Glutamatergic neuron (in vitro differentiated cells): ENCODE measurements around the gene SRGN. TPM values are rescaled to one million over a fixed set of nuclear protein-coding genes. Genes with fewer than 3 reads are reported as not detected.

ENCODE experiments used
- DNase-seq: peaks from one replicate; pipeline ENCODE4 v3.0.0; 2022
- H3K27ac Mint-ChIP-seq: one replicate; pipeline ENCODE4 v1.8.0; 2020; ENCODE audit warnings: mild to moderate bottlenecking, mixed read lengths, inconsistent platforms; ENCODE audit not compliant: unreplicated experiment
- H3K27me3 Mint-ChIP-seq: one replicate; pipeline ENCODE4 v1.8.0; 2020; ENCODE audit warnings: mild to moderate bottlenecking, moderate library complexity, mixed read lengths, inconsistent platforms; ENCODE audit not compliant: unreplicated experiment
- H3K36me3 Mint-ChIP-seq: one replicate; pipeline ENCODE4 v1.8.0; 2020; ENCODE audit warnings: mild to moderate bottlenecking, mixed read lengths, inconsistent platforms; ENCODE audit not compliant: unreplicated experiment
- H3K4me1 Mint-ChIP-seq: one replicate; pipeline ENCODE4 v1.8.0; 2020; ENCODE audit warnings: mild to moderate bottlenecking, low read depth, mixed read lengths, inconsistent platforms; ENCODE audit not compliant: unreplicated experiment
- H3K4me3 Mint-ChIP-seq: one replicate; pipeline ENCODE4 v1.8.0; 2020; ENCODE audit warnings: mild to moderate bottlenecking, mixed read lengths, inconsistent platforms; ENCODE audit not compliant: unreplicated experiment
- H3K9me3 Mint-ChIP-seq: one replicate; pipeline ENCODE4 v1.8.0; 2020; ENCODE audit warnings: mild to moderate bottlenecking, moderate library complexity, mixed read lengths, inconsistent platforms; ENCODE audit not compliant: unreplicated experiment
- total RNA-seq: library from RNA; stranded (reverse); fragmentation: NEBNext Ultra II Directional; extraction: Animal tissue kit (Norgen Biotek cat#: 25700); gene quantifications from one replicate; pipeline ENCODE4 v1.2.1, GENCODE V29; 2021; ENCODE audit not compliant: unreplicated experiment
- TF ChIP-seq, protein P1 (sequence below): fragments of 200-600 bp; sonication (generic); IDR thresholded peaks from one replicate; pipeline ENCODE4 v1.5.0; 2021; ENCODE audit not compliant: partially characterized antibody, unreplicated experiment

SRGN gene
- total RNA-seq, 1 donor from 2014 or later: not detected

DNA sequence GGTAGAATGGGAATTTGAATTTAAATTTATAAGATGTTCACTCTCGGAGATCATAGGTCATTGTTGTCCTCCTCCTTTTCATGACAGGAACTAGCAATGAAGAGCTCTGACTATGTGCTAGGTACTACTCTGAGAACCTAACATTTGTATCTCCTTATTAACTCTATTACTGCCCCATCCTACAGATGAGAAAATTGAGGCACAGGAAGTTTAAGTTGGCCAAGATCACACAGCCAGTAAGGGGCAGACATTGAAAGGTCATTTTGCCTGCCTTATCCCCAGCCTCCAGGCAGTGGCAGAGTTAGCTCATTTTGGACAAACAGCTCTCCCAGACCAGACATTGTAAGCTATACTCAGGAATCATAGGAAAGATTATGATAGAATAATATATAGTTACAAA lies 6.0 kb downstream of the SRGN start:
- Mint-ChIP-seq H3K27ac (no peak overlapping the region), H3K9me3 (no peaks in the 10 kb centered on the region), H3K4me3 (no peak overlapping the region), H3K27me3 (peaks cover 1% of the 10 kb centered on the region), H3K36me3 (no peaks in the 10 kb centered on the region), H3K4me1 (no peaks in the 10 kb centered on the region)
- DNase-seq: no peak
- TF ChIP-seq, protein P1, sequence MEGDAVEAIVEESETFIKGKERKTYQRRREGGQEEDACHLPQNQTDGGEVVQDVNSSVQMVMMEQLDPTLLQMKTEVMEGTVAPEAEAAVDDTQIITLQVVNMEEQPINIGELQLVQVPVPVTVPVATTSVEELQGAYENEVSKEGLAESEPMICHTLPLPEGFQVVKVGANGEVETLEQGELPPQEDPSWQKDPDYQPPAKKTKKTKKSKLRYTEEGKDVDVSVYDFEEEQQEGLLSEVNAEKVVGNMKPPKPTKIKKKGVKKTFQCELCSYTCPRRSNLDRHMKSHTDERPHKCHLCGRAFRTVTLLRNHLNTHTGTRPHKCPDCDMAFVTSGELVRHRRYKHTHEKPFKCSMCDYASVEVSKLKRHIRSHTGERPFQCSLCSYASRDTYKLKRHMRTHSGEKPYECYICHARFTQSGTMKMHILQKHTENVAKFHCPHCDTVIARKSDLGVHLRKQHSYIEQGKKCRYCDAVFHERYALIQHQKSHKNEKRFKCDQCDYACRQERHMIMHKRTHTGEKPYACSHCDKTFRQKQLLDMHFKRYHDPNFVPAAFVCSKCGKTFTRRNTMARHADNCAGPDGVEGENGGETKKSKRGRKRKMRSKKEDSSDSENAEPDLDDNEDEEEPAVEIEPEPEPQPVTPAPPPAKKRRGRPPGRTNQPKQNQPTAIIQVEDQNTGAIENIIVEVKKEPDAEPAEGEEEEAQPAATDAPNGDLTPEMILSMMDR: no peak

DNA sequence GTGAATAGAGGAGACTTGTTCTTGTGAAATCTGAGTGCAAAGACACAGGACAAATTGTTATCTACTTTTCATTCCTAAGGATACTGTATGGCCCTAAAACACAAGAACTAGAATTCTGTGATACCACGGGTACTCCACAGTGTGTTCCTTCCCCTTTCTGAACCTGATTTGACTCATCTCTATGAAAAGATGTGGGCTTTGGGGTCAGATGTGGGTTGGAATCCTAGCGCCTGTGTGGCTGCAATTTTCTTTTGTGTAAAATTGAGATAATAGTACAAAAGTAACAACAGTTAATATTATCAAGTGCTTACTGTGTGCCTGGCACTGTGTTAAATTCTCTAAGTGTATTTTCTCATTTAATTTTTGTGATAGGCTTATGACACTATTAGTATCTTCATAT lies 8.1 kb downstream of the SRGN start:
- no peaks in the 10 kb centered on the region for H3K4me1 Mint-ChIP-seq
- no peak overlapping the region for H3K27ac Mint-ChIP-seq
- no peaks in the 10 kb centered on the region for H3K27me3 Mint-ChIP-seq
- no peak for DNase-seq
- H3K36me3 Mint-ChIP-seq: no peaks in the 10 kb centered on the region
- H3K9me3 Mint-ChIP-seq: peaks cover 1% of the 10 kb centered on the region
- TF ChIP-seq, protein P1: no peak
- H3K4me3 Mint-ChIP-seq: no peak overlapping the region

DNA sequence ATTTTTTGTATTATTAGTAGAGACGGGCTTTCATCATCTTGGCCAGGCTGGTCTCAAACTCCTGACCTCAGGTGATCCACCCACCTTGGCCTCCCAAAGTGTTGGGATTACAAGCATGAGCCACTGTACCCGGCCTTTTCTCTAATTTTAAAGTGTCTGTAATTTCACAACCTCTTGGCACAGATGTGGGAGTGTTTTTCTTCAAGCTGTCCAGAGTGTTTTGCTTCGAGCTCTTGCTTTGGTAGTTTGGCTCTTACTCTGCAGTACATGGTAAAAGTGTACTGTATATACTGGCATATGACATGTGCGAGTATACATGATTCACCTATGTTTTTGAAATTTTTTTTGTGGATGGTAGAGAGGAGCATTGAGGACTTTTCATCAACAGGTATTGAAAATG lies 9.8 kb downstream of the SRGN start:
- TF ChIP-seq, protein P1: no peak
- H3K36me3 Mint-ChIP-seq: no peaks in the 10 kb centered on the region
- DNase-seq: no peak
- no peaks in the 10 kb centered on the region for H3K4me1 Mint-ChIP-seq
- H3K9me3 Mint-ChIP-seq: peaks cover 1% of the 10 kb centered on the region
- H3K27me3 Mint-ChIP-seq: no peaks in the 10 kb centered on the region
- H3K27ac Mint-ChIP-seq: no peak overlapping the region
- H3K4me3 Mint-ChIP-seq: no peak overlapping the region

DNA sequence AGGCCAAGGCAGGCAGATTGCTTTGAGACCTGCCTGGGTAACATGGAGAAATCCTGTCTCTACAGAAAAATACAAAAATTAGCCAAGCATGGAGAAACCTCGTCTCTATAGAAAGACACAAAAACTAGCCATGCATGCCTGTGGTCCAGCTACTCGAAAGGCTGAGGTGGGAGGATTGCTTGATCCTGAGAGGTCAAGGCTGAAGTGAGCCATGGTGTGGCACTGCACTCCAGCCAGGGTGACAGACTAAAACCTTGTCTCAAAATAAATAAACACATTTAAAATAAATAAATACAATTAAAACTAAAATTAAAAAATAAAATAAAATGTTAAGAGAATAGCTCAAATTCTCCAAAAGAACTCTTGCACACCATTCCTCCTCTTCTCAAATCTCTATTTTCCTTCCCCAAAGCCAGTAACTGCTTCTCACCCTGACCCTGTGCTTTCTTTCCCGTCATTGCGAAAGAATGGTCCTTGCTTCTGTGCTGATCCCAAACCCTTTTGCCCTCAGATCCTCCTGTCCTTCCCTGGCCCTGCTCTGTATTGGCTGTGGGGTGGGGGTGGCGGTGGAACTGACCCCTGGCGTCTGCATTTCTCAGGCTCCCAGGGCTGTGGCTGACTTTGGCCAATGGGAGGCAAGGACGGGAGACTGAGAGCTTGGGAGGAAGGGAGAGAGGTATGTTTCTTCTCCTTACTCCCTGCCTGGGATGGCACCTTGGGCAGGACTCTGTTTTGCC lies 12.4 kb downstream of the SRGN start:
- DNase-seq: no peak
- Mint-ChIP-seq H3K27me3 (no peaks in the 10 kb centered on the region), H3K9me3 (peaks cover 1% of the 10 kb centered on the region), H3K4me1 (no peaks in the 10 kb centered on the region), H3K36me3 (no peaks in the 10 kb centered on the region), H3K4me3 (no peak overlapping the region), H3K27ac (no peak overlapping the region)
- TF ChIP-seq, protein P1: no peak

DNA sequence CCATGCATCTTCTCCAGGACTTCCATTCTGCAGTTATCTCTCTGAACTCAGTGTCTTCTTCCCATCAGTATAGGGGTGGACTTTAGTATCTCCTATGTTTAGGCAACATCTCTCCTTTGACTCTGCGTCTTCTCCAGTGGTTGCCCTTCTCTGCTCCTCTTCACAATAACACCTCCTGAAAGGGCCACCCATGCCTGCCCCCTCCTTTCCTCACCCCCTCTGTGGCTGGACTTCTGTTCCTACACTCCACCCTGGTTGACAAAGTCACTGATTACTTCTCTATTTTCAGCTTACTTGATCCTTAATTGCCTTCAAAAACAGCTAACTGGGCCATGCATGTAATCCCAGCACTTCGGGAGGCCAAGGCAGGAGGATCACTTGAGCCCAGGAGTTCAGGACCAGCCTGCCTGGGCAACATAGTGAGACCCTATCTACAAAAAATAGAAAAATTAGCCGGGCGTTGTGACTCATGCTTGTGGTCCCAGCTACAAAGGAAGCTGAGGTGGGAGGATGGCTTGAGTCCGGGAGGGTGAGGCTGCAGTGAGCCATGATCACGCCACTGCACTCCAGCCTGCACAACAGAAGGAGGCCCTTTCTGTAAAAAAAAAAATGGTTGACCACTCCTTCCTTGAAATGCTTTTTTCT lies 13.7 kb downstream of the SRGN start:
- no peaks in the 10 kb centered on the region for H3K27me3 Mint-ChIP-seq
- TF ChIP-seq, protein P1: no peak
- no peaks in the 10 kb centered on the region for H3K4me1 Mint-ChIP-seq
- H3K27ac Mint-ChIP-seq: no peak overlapping the region
- DNase-seq: no peak
- no peak overlapping the region for H3K4me3 Mint-ChIP-seq
- H3K9me3 Mint-ChIP-seq: peaks cover 1% of the 10 kb centered on the region
- H3K36me3 Mint-ChIP-seq: no peaks in the 10 kb centered on the region
